ENCODE data around the gene CX3CL1. TPM values are rescaled to one million over a fixed set of nuclear protein-coding genes. Genes with fewer than 3 reads are reported as not detected.
A peak's percentile ranks its signal among the peaks of the same experiment; 100 is the strongest.

Gene CX3CL1
- total RNA-seq, 1 experiment from 2014 or later, result not detected

DNA sequence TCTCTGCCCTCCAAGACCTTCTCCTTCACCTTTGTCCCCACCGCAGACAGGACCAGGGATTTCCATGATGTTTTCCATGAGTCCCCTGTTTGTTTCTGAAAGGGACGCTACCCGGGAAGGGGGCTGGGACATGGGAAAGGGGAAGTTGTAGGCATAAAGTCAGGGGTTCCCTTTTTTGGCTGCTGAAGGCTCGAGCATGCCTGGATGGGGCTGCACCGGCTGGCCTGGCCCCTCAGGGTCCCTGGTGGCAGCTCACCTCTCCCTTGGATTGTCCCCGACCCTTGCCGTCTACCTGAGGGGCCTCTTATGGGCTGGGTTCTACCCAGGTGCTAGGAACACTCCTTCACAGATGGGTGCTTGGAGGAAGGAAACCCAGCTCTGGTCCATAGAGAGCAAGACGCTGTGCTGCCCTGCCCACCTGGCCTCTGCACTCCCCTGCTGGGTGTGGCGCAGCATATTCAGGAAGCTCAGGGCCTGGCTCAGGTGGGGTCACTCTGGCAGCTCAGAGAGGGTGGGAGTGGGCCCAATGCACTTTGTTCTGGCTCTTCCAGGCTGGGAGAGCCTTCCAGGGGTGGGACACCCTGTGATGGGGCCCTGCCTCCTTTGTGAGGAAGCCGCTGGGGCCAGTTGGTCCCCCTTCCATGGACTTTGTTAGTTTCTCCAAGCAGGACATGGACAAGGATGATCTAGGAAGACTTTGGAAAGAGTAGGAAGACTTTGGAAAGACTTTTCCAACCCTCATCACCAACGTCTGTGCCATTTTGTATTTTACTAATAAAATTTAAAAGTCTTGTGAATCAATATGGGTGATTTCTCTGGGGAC lies 12.2 kb downstream of the CX3CL1 start:
- Histone ChIP-seq H3K9me2 (replicated peaks; ENCODE audit: low read length) (no peaks in the 10 kb centered on the region), H3K4me3 (ENCODE audit: low read length) (no peak overlapping the region), H3K27ac (ENCODE audit: low read length) (no peak overlapping the region), H3K4me1 (ENCODE audit: insufficient read depth, low read length) (peaks cover 4% of the 10 kb centered on the region; the same call in 1 of the 2 replicates), H3K36me3 (ENCODE audit: low read depth, low read length) (no peaks in the 10 kb centered on the region), H4K20me1 (ENCODE audit: low read length) (no peaks in the 10 kb centered on the region), H3F3A (ENCODE audit: low read length, unreplicated experiment) (no peaks in the 10 kb centered on the region), H3K4me2 (ENCODE audit: low read length) (no peak overlapping the region), H3K9ac (ENCODE audit: low read length) (no peak overlapping the region), H2AFZ (ENCODE audit: low read length) (peak overlapping the region; percentile 50; the same call in 1 of the 2 replicates), H3K27me3 (ENCODE audit: low read length) (no peaks in the 10 kb centered on the region), H3K9me3 (ENCODE audit: low read length) (no peaks in the 10 kb centered on the region), H3K79me2 (ENCODE audit: low read length) (no peaks in the 10 kb centered on the region)
- intact Hi-C loops (cut with micrococcal nuclease), result no loop called here
- DNase-seq, result no peak
- ChIA-PET POLR2A (ENCODE audit: unreplicated experiment) (no interaction called here), CTCF (no interaction called here)
- BruUV-seq (replicated peaks), result no TSS peak
- ATAC-seq, result no peak
- no peak for TF ChIP-seq EZH2phosphoT487 (IDR thresholded peaks at IDR 0.05; ENCODE audit: borderline replicate concordance, low read length)
- TF ChIP-seq, protein P1, sequence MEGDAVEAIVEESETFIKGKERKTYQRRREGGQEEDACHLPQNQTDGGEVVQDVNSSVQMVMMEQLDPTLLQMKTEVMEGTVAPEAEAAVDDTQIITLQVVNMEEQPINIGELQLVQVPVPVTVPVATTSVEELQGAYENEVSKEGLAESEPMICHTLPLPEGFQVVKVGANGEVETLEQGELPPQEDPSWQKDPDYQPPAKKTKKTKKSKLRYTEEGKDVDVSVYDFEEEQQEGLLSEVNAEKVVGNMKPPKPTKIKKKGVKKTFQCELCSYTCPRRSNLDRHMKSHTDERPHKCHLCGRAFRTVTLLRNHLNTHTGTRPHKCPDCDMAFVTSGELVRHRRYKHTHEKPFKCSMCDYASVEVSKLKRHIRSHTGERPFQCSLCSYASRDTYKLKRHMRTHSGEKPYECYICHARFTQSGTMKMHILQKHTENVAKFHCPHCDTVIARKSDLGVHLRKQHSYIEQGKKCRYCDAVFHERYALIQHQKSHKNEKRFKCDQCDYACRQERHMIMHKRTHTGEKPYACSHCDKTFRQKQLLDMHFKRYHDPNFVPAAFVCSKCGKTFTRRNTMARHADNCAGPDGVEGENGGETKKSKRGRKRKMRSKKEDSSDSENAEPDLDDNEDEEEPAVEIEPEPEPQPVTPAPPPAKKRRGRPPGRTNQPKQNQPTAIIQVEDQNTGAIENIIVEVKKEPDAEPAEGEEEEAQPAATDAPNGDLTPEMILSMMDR (conservative IDR thresholded peaks at IDR 0.05; ENCODE audit: low read depth, low read length), result no peak

DNA sequence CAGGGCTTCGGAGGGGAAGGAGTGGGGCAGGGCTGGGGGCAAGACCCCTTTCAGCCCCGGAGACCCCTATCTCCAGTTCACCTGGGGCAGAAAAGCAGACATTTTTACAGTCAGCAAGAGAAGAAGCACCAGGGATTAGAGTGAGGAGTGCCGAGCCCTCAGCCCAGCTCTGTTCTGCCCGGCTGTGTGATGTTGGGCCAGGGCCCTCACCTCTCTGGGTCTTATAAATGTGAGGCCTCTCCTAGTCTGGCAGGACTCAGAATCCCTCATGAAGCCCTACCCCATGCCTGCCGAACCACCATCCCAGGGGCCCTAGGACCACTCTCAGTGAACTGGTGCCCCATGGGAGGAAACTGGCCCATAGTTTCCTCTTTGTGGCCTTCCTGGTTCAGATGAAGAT lies 12.8 kb downstream of the CX3CL1 start:
- ChIA-PET POLR2A (ENCODE audit: unreplicated experiment) (no interaction called here), CTCF (no interaction called here)
- Histone ChIP-seq H3K4me3 (ENCODE audit: low read length) (no peak overlapping the region), H3K9me2 (replicated peaks; ENCODE audit: low read length) (no peaks in the 10 kb centered on the region), H3K4me2 (ENCODE audit: low read length) (no peak overlapping the region), H3K79me2 (ENCODE audit: low read length) (no peaks in the 10 kb centered on the region), H3K9ac (ENCODE audit: low read length) (no peak overlapping the region), H3K36me3 (ENCODE audit: low read depth, low read length) (no peaks in the 10 kb centered on the region), H3K27me3 (ENCODE audit: low read length) (no peaks in the 10 kb centered on the region), H3F3A (ENCODE audit: low read length, unreplicated experiment) (no peaks in the 10 kb centered on the region), H2AFZ (ENCODE audit: low read length) (no peak overlapping the region), H3K4me1 (ENCODE audit: insufficient read depth, low read length) (peaks cover 4% of the 10 kb centered on the region; the same call in 1 of the 2 replicates), H3K9me3 (ENCODE audit: low read length) (no peaks in the 10 kb centered on the region), H4K20me1 (ENCODE audit: low read length) (no peaks in the 10 kb centered on the region), H3K27ac (ENCODE audit: low read length) (no peak overlapping the region)
- intact Hi-C loops (cut with micrococcal nuclease), result no loop called here
- no TSS peak for BruUV-seq (replicated peaks)
- no peak for DNase-seq
- ATAC-seq, result no peak
- TF ChIP-seq EZH2phosphoT487 (IDR thresholded peaks at IDR 0.05; ENCODE audit: borderline replicate concordance, low read length) (no peak), EZH2 (IDR thresholded peaks at IDR 0.05; ENCODE audit: low read length, unreplicated experiment) (no peak)
- TF ChIP-seq, protein P1 (conservative IDR thresholded peaks at IDR 0.05; ENCODE audit: low read depth, low read length), result no peak

DNA sequence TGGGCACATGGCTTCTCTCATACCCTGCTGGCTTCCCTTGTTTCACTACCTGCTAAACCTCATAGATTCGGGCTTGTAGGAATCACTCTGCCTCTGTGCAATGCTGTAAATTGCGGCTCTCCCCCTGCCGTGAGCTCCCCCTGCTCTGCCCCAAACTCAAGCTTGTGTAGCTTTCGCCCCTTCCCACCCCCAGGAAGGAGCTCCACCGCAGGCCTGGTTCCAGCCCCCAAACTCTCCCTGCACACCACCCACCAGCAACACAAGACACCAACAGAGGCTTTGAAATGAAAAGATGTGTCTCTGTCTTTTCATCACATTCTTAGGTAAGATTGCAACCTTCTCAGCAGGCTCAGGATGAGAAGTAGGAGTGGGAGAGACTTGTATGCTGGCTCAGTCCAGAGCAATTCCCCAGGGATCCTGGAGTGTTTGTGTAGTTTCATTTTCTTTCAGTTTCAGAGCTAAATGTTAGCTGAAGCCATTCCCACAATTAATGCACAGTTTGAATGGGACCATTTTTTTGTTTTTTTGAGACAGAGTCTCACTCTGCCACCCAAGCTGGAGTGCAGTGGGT lies 14.2 kb downstream of the CX3CL1 start:
- Histone ChIP-seq H2AFZ (ENCODE audit: low read length) (no peak overlapping the region), H3K9ac (ENCODE audit: low read length) (no peak overlapping the region), H3K27me3 (ENCODE audit: low read length) (no peaks in the 10 kb centered on the region), H3K4me1 (ENCODE audit: insufficient read depth, low read length) (peaks cover 4% of the 10 kb centered on the region; the same call in 1 of the 2 replicates), H3K4me2 (ENCODE audit: low read length) (no peak overlapping the region), H3K9me2 (replicated peaks; ENCODE audit: low read length) (no peaks in the 10 kb centered on the region), H3K9me3 (ENCODE audit: low read length) (no peaks in the 10 kb centered on the region), H4K20me1 (ENCODE audit: low read length) (no peaks in the 10 kb centered on the region), H3K27ac (ENCODE audit: low read length) (no peak overlapping the region), H3K4me3 (ENCODE audit: low read length) (no peak overlapping the region), H3K79me2 (ENCODE audit: low read length) (no peaks in the 10 kb centered on the region), H3F3A (ENCODE audit: low read length, unreplicated experiment) (no peaks in the 10 kb centered on the region), H3K36me3 (ENCODE audit: low read depth, low read length) (no peaks in the 10 kb centered on the region)
- no peak for ATAC-seq
- intact Hi-C loops (cut with micrococcal nuclease), result no loop called here
- ChIA-PET CTCF (no interaction called here), POLR2A (ENCODE audit: unreplicated experiment) (no interaction called here)
- no TSS peak for BruUV-seq (replicated peaks)
- DNase-seq, result no peak
- TF ChIP-seq EZH2phosphoT487 (IDR thresholded peaks at IDR 0.05; ENCODE audit: borderline replicate concordance, low read length) (no peak), EZH2 (IDR thresholded peaks at IDR 0.05; ENCODE audit: low read length, unreplicated experiment) (no peak)
- TF ChIP-seq, protein P1 (conservative IDR thresholded peaks at IDR 0.05; ENCODE audit: low read depth, low read length), result no peak
